Stomach (tissue), 4 donors: ENCODE results near the gene SMIM29.

ENCODE experiments used
- CTCF ChIP-seq, 7 experiments: fragments of 450-650 bp in 4 of 7; fragments of 200-600 bp in 3 of 7; sonication (generic) in 3 of 7; IDR thresholded peaks; one replicate each; pipeline ENCODE4 v1.5.1; 2016 to 2019; ENCODE audit warnings: antibody characterized with exemption in 7 of 7, control low read depth in 2 of 7, mild to moderate bottlenecking in 1 of 7
- POLR2A ChIP-seq, 4 donors: fragments of 450-650 bp; IDR thresholded peaks; one replicate each; pipeline ENCODE4 v1.6.1; 2016; ENCODE audit warnings: antibody characterized with exemption in 4 of 4, control low read depth in 2 of 4, mild to moderate bottlenecking in 1 of 4, moderate library complexity in 1 of 4
- POLR2AphosphoS5 ChIP-seq, 3 donors: sonication (generic); formaldehyde crosslinking; IDR thresholded peaks; one replicate each; pipeline ENCODE4 v1.6.1; 2016; ENCODE audit warnings: antibody characterized with exemption in 3 of 3

GRCh38 chr6:34206726-34207125 is 42.1 kb downstream of the SMIM29 start:
- TF ChIP-seq POLR2AphosphoS5 (IDR thresholded peaks at IDR 0.05) (no peak), CTCF (IDR thresholded peaks at IDR 0.05) (no peak), POLR2A (IDR thresholded peaks at IDR 0.05) (no peak)
